Thyroid gland (tissue), 4 donors: ENCODE data around the gene IRS2.

ENCODE experiments used
- CTCF ChIP-seq, 6 experiments: fragments of 200-600 bp in 3 of 6; fragments of 450-650 bp in 3 of 6; sonication (generic) in 3 of 6; IDR thresholded peaks; one replicate each; pipeline ENCODE4 v1.5.1; 2016 to 2019; ENCODE audit warnings: antibody characterized with exemption in 6 of 6, mild to moderate bottlenecking in 2 of 6, inconsistent platforms in 1 of 6, moderate library complexity in 1 of 6
- POLR2A ChIP-seq, 2 donors: fragments of 450-650 bp; IDR thresholded peaks; one replicate each; pipeline ENCODE4 v1.6.1; 2017; ENCODE audit warnings: antibody characterized with exemption in 2 of 2, mild to moderate bottlenecking in 2 of 2, moderate library complexity in 1 of 2

- no peak for TF ChIP-seq CTCF (IDR thresholded peaks at IDR 0.05)
- TF ChIP-seq POLR2A (IDR thresholded peaks at IDR 0.05), result no peak
These were observed 30.4 kb downstream of the IRS2 start for GRCh38 chr13:109755997-109756396.
